Renal pelvis (tissue), 4 donors: Measurements from ENCODE around the gene SND1. TPM values are rescaled to one million over a fixed set of nuclear protein-coding genes. Genes with fewer than 3 reads are reported as not detected.
A peak's percentile ranks its signal among the peaks of the same experiment; 100 is the strongest.

ENCODE experiments used
- DNase-seq: peaks from one replicate; pipeline ENCODE4 v3.0.0-alpha.2; 2013
- polyA plus RNA-seq, 3 donors: library from polyadenylated mRNA; unstranded; fragments of 120-200 nt; gene quantifications; one replicate each; pipeline ENCODE4 v1.2.1, GENCODE V29; 2013; ENCODE audit not compliant: insufficient read length in 3 of 3

SND1 gene
- polyA plus RNA-seq, 3 donors = 135 to 142 (median 137) TPM

DNA sequence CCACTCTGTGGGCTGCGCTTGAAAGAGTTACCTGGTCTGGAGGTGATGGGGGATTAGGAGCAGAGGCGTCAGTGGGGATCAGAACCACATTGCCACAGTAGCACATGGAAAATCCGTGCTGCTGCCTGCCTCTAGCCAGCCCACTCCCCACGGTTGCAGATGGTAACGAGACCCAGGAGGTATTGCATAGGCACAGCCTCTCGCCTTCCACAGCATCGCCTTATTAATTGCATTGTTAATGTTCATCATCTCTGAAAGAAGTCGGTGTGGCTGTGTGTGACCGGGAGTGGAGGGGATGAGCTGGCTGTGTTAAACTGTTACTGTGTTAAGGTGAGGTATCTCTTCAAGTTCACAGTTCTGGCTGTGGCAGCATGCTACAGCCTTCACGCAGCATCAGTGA, 414.4 kb downstream of the SND1 start:
- DNase-seq = no peak

DNA sequence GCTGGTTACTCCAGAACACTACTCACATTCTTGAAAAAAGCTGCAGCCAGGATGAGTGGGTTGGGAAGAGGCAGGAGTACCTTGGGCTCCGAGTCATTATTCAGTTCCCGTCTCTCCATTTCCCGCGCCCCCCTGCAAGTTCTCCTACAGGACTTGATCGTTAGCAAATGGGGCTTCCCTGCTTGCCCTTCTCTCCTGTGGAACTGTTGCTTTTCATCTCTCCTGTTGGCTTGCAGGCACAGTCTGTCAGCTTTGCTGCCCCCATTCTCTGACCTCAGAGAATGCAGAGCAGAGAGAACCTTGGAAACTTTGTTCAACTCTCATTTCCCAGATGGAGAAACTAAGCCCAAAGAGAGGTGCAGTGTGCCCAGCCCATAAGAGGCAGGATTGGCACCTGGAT, 414.9 kb downstream of the SND1 start:
- DNase-seq = no peak

DNA sequence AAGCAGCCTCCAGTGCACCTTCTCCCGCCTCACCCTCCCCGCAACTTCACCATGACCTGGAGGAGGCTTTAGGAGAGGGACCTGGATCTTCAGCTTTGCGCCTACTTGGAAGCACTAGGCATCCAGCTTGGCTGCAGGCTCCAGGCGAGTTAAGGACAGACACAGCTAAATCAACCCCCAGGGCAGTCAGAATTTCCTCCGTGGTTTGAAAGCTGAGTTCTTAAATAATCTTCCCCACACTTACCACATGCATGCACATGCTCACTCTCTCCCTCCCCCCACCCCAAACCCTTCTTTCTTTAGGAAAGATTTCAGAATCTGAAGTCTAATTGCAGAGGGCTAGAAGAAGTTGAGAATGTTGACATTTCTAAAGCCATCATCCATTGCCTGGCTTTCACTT, 416.0 kb downstream of the SND1 start:
- DNase-seq = no peak

DNA sequence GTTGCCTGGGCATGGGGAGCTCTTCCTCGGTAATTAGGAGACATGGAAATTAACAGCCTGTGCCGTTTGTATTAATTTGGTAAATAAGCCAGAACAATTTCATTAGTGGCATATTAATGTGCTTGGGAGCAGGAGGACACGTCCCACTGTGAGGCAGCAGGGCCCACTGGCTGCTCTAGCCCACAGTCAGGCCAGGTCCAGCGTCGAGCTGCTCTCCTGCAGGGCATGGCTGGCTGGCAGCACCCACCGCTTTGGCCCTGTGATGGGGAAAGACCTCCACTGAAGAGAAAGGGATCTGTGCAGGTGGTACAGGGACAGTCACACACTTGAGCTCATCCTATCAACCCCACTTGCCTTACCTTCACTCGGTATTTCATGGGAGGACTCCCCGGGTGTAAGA, 416.8 kb downstream of the SND1 start:
- DNase-seq = no peak

DNA sequence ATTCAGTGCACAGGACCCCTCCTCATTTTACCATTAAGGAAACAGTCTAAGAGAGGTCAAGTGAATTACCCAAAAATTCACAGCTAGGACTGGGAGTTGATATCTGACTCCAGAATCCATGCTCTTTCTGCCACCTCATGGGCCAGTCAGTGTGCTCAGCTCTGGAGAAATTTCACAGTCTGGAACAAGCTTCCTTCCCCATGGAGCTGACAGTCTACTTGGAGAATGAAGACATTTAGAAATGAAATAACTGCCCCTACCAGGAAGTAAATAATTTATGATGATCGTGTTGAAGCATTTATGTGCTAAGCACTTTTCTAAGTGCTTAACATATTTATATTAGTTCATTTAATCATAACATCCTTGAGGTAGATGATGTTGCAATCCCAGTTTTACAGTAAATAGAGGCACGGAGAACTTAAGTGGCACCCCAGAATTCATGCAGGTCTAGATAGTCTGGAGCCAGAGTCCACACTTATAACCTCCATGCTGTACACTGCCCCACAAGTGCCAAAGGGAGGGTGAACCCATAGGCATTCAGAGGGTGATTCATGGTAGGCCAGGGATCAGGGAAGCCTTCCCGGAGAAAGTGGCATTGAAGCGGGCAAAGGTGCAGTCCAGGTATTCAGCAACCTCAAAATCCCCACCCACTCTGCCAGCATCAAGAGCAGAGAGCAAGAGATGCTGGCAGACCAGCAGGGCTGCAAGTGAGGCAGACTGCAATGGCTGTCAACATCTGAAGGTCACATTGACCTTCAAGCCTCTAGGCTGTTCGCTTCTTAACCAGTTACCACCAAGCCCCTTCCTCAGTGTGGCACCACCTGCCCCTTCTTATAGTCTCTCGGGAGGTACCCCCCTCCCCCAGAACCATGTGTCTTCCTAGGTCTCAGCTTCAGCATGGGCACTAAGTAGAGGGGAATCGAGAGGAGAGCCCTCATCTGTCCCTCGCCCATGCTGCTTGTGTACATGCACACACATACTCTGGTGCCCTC, 417.7 kb downstream of the SND1 start:
- DNase-seq = no peak

DNA sequence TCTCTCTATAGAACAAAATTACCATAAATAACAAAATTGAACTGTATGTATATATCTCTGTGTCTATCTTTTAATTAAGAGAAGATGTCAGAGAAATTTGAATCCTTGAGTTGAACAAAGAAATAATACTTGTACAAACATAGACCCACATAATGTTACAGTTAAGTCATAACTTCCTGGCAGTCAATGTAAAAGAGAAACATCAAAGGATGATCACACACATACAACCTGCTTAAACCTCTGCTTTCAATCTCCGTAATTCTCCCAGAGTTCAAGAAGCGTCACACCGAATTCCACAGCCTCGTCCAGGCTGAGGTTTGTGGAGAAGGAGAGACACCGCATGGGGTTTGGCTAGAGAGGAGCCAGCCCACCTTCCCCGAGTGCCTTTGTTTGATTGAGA, 419.4 kb downstream of the SND1 start:
- DNase-seq = no peak

DNA sequence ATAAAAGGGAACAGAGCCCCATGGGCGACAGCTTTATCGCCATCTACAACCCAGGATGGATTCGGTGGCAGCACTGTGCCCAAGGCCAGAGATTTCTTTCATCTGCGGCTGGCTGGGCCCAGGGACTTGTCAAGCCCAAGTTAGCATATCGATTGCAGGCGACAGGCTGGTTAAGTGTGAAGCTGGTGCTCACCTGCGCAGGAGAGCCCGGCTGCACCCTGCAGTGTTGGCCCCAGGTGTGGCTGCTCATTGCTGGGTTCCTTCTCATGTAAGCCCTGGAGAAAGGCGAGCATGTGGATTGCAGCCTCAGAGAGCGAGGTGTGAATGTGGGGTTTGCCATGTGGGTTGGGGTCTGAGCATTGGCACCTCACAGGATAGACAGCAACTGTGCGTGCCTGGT, 419.8 kb downstream of the SND1 start:
- DNase-seq = no peak

DNA sequence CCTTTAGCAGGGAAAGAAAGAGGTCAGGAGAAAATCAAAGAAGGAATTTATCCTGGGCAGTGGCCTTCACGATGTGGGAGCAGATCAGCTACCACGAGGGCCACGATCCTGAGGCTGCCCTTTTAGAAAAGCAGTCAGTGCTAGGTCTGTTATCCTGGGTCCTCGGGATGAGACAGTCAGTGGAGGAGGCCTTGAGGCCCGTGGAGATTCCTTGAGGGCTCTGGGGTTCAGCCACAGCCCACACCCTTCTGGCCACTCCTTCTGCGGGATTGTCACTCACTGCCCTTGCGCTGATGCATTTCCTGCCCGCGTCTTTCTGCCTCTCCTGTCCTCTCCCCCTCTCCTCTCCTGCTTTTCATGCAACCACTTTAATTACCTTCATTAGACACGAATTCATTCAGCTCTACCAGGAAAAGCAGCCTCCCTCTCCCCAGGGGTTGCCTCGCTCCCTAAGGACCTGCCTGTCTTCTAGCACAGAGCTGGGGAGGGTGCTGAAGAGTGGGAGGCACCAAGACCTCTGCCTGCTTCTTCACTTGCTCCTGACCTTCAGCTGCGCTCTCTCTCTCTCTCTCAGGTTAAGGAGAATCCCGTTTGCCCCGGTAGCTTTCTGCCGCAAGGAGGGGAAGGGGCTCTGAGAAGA, 421.8 kb downstream of the SND1 start:
- DNase-seq = no peak

DNA sequence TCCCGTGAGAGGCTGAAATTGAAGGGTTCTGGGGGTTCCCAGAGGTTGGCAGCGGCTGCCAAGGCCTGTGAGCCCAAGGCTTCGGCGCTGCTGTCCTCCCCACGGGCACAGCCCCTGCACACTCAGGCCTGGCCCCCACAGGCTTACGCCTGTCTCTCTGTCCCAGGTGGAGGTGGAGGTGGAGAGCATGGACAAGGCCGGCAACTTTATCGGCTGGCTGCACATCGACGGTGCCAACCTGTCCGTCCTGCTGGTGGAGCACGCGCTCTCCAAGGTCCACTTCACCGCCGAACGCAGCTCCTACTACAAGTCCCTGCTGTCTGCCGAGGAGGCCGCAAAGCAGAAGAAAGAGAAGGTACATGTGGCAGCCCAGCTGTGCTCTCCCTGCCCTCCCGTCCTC, 422.3 kb downstream of the SND1 start:
- no peak for DNase-seq

DNA sequence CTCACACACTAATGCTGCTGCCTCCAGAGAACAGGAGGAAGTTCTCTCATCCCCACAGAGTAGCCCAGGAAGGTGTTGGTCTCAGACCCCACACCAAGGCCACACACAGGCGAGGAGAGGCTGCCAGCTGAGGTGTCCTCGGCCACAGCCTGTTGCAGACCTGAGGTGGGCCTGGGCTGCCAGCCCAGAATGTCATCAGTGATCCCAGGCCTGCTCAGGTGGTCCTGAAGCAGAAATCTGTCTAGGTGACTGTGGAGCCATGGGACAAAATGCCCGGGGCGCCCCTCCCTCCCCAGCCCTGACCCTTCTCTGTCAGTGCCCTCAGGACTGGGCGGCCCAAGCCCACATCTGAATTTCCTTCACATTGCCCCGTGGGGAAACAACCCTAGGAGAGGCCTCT, 422.7 kb downstream of the SND1 start:
- no peak for DNase-seq

DNA sequence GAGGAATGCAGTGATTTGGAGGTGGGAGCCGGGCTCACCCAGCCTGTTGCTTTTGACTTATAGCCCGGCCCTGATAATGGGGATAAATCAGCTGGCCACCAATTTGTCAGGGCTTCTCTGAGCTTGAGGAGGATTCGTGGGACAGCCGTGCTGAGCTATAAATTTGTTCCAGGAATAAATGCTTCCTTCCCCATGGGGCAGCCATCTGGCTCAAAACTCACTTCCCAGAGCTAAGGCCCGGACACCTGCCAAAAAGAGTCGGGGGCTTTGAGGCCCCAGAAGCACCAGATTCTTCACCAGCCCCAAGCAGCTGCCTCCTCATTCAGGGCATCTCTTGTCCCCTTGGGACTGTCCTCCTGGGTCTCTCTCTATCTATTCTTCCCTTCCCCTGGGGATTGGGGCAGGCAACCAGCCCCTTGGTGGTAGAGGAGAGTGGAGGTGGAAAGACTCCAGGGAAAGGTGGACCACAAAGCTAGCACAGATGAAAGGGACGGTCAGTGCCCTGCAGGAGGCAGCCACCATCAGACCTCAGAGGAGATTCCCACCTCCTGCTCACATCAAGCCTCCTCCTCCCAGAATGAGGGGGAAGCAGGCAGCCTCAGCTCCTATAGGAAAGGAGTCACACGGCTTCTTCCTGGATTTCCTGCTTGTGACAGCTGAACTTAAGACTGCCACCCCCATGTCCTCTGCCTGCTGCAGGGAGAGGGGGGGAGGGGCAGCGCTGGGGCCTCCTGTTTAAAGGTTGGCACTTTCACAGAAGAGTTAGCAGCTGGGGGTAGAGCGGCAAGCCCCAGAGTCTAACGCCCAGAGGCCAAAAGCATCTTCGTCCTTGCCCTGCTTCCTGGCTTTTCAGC, 423.5 kb downstream of the SND1 start:
- DNase-seq = no peak

DNA sequence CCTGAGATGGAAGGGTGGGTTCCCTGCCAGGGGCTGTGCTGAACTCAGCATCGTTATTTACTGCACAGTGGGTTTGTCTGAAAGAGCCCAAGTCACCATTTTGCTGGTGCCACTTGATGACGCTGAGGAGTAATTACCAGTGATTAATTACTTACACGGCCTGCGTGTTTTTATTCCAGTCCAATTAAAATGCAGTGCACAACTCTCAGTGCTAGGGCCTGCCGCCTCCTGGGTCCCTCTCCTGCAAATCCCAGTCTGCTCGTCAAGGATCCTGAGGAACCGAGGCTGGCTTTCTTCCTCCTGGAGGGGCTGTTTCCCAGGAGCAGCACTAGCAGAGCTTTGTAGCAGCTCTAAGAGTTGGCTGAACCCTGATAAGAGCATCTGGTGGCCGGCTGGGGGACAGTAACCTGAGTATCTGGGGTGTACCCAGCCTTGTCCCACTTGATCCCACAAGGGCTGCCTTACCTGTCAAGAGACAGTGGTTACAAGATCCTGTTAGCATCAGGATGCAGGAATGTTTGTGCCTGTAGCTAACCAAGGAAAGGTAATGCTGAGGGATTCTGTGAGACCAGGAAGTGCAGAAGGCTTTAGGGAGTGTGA, 424.3 kb downstream of the SND1 start:
- DNase-seq = no peak

DNA sequence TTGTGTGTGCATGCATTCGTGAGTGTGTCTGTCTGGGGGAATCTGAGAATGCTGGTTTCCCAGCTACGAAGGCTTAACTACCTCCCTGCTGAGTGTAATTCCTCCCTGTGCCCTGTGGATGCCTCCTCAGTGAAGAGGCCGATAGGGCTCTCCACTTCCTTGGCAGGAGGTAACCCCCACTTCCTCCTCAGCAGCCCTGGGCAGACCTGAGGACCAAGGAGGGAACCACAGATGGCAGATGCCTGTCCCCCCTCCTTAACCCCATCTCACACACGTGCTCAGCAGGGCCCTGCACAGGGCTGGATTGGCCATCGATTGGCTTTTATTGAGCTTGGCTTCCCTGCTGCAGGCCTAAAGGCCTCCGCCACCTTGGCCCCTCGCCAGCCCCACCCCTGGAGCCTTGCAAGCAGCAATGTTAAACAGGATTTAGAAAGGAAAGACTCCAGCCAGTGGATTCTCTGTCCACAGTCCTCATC, 424.8 kb downstream of the SND1 start:
- DNase-seq = no peak

DNA sequence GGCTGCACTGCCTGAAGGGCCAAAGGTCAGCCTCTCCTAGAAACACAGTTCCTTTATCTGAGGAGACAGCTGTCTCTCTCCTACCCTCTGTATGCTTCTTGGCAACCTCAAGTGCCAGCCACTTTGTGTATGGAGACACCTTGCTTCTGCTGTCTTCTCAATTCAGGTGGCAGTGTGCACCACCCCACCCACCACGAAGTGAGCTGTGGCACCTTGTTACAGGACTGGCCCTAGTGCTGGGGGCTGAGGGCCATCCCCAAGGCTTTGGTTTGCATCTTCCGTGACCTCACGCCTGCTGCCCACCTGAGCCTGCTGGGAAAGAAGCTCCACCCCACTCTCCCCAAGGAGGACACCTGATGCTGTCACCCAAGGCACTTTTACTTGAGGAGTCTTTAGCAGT, 426.3 kb downstream of the SND1 start:
- DNase-seq = no peak

DNA sequence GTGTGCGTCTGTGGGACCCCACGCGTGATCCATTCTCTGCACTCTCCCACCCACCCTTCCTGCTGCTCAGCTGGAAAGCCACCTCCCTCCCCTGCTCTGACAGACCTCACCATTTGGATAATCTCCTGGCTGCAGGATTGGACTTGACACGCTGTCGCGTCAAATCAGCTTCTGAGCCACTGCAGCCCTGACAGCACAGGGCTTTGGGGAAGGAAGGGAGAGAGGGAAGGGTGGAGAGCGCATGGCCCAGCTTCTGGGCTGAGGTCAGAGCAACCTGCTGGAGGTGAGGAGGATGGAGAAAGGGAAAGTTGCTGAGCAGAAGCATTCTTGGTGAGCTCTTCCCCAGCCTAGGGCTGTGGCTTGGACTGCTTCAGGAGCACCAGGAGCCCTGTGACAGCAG, 428.2 kb downstream of the SND1 start:
- no peak for DNase-seq

DNA sequence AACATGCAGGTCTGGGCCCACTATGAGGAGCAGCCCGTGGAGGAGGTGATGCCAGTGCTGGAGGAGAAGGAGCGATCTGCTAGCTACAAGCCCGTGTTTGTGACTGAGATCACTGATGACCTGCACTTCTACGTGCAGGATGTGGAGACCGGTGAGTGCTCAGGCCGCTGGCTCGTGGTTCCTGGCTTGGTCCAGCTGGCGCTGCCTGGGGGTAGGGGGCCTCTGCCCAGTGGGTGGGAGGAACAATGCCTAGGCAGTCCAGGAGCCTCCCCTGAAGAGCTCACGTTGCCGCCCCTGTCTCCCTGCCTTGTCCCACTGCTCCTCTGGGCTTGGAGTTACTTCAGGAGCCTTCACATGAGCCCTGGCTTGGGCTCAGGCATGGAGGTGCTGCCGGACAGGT, 429.4 kb downstream of the SND1 start:
- no peak for DNase-seq

DNA sequence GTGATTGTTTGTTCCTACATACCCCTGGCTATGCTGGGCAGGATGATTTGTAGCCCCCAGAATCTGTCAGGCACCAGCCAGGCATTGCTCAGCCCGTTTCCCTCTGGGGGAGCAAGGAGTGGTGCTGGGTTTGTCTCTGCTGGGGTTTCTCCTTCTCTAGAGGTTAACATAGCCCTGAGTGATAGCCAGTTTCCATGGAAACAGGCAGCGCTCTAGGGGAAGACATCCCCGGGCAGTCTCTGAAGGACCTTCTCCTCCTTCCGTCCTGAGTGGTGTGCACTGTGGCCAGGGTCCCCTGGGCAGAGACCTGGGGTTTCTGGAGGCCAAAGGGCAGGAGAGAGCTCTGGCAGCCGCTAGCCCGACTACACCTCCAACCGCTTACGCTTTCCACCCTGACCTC, 429.8 kb downstream of the SND1 start:
- no peak for DNase-seq

DNA sequence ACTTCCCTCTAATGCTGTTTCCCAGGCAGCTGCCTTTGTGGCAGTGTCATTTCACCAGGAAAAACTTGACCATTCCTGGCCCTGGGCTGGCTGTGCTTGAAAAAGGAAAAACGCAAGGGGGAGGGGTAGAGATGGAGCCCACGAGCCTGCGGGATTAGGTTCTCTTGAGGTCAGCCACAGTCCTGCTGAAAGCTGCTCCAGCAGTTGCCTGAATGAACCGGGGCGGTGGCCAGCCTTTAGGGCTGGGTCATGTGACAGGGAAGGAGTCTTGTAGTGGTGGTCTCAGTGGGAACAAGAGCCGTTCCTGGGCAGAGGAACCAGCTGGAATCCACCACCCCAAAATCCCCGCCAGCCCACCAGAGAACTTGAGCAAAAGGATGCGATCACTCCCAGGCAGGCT, 430.4 kb downstream of the SND1 start:
- no peak for DNase-seq

DNA sequence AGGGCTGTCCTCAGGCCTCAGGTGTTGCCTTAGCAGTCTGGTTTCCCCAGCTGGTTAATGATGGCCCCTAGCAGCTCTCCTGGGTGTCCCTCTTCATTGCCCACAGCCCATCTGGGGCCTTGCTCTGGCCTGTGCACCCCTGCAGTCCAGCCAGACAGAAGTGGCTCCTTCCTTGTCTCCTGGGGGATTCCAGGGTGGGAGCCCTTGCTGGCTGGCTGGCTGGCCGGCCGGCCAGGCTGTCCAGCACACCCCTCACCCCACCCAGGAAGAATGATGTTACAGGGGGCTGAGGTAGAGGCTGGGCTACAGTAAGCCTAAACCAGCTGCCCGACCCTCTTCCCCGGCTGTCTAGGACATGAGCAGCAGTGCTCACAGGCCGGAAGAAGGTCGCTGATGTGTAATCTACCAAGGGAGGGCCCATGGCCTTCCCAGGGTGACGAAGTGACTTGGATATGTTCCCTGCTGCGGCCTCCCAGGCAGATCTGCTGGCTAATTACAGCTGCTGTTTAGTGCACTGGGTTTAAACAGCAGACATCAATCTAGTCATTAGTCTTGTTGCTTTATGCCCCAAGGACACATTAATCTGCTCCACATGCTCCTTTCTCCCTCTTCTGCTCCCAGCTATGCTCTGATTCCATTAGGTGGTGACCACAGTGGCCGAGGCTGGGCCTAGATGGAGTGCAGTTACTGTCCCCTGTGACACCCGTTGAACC, 433.1 kb downstream of the SND1 start:
- DNase-seq = peak; percentile 80

DNA sequence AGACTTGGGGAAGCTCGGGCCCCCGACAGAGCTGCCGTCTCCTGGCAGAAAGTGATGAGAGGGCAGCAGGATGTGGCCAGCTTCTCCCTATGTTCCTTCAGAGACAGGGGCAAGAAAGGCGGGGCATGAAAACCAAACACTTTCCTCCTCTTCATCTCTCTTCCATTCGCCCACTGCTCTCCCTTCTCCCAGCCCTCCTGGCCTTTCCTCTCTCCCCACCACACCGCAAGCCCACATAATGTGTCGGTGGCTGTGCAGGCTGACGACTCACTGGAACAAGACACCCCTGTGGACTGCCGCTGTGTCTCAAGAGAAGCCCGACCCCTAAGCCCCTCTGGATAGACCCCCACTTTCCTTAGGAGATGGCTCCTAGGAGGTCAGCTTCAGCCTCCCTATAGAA, 438.5 kb downstream of the SND1 start:
- DNase-seq = no peak

DNA sequence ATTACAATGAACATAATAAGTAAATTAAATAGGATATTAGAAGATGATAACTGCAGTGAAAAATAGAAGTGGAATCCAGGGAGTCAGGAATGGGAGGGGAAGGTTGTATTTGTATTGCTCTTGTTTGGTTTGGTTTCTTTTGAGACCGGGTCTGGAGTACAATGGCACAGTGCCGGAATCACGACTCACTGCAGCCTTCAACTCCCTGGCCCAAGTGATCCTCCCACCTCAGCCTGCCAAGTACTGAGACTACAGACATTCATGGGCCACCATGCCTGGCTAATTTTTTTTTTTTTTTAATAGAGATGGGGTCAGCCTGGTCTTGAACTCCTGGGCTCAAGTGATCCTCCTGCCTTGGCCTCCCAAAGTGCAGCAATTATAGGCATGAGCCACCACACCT, 439.1 kb downstream of the SND1 start:
- DNase-seq = no peak
